GM18511 (cell line): Measurements from ENCODE around the gene CSMD2.

Experiments used
- ATAC-seq: cut with Tn5 transposase; IDR thresholded peaks from one replicate; pipeline ENCODE4 v1.9.1; 2021; ENCODE audit warnings: mild to moderate bottlenecking, moderate library complexity; ENCODE audit not compliant: unreplicated experiment

The CSMD2 gene

DNA sequence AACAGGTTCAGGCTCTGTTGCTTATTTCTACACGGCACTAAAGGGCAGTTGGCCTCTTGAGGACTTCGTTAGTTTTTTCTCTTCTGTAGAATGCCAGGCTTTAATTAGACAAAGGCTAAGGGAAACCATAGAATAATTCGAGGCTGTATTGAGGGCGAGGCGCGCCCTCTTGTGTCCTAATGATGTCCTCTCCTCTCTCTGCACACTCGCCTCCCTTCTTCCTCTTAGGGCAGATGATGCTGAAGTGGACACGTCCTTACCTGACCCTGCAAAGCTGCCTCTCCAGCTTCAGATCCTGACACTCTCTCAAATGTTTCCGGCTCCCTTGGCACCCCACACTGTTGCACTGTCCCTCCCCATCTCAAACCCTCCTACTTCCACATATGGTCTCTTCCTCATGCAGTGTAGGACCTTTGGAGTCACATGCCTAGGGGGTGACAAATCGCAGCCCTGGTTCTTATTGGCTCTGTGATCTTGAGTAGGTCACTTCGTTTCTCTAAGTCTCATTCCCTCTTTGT is 694.5 kb downstream of the CSMD2 start:
- no peak for ATAC-seq

DNA sequence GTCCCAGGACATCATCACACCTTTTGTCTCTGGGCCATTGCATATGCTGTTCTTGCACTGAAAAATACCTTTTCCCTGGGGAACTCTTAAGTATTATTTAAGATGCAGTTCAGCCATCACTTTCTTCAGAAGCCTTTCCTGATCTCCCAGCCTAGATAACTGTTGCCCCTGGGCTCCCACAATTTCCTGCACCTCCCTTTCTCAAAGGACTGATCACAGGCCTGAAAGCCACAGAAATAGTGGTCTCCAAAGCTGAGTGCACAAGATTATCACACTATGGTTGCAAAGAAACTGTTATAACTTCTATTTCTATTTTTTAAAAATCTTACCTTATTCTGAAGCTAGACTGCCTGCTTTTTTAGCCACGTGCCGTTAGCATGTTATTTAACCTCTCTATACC is 695.3 kb downstream of the CSMD2 start:
- ATAC-seq: no peak

DNA sequence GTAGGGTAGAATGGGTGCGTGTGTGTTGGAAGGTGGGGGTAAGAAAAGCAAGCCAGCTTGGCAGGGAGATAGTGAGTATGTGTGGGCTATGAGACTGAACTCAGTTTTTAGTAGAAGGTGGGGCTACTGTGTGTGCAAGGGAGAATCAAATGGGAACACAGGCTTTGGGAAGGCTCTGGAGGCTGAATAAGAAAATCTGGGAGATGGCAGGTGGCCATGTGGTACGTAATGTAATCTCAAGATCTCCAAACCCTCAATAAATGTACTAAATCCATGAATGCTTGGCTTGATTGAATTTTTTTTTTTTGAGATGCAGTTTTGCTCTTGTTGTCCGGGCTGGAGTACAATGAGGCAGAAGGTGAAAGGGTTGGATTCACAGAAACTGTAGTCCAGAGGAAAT is 696.1 kb downstream of the CSMD2 start:
- no peak for ATAC-seq

DNA sequence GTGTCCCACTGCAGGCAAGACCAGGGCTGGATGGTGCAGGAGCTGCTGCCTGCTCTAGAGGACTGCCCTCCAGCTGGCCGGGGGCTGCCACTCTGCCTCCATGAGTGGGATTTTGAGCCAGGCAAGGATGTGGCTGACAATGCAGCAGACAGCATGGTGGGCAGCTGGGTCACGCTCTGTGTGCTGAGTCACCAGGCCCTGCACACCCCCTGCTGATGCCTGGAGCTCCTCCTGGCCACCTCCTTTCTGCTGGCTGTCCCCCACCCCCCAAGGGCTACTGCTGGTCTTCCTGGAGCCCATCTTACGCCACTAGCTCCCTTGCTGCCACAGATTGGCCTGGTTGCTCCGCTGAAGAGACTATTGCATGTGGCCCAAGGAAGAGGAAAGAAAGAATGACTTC is 696.5 kb downstream of the CSMD2 start:
- ATAC-seq: no peak

DNA sequence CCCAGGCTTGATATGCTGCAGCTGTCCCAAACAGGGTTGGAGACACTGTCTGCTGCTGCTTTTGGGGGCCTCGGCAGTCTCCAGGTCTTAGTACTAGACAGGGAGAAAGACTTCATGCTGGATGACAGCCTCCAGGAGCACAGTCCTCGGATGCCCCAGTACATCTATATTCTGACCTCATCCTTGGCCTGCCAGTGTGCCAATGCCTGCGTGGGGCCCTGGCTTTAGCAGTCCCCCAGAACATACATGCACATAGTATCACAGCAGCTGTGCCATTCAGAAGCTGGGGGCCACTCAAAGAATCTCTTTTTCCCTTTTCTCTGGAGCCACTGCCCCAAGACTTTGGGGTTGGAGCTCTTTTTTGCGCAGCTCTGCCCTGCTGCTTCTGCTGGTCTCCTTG is 697.0 kb downstream of the CSMD2 start:
- no peak for ATAC-seq

DNA sequence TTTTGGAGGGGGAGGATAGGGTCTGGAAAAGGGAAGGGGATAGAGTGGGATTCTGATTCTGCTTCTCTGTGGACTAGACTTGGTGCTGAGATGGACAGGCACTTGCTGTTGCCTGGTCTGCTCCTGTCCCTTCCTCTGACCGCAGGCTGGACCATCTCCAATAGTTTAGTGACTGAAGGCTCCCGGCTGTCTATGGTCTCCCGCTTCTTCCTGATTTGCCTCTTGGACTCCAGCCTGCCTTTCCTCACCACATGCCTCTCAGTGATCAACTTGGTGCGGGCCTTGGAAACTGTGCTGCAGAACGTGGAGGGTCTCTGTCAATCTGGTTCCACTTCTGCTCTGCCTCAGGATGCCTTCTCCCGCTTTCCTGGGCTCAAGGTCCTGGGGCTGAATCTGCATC is 698.9 kb downstream of the CSMD2 start:
- ATAC-seq: no peak

DNA sequence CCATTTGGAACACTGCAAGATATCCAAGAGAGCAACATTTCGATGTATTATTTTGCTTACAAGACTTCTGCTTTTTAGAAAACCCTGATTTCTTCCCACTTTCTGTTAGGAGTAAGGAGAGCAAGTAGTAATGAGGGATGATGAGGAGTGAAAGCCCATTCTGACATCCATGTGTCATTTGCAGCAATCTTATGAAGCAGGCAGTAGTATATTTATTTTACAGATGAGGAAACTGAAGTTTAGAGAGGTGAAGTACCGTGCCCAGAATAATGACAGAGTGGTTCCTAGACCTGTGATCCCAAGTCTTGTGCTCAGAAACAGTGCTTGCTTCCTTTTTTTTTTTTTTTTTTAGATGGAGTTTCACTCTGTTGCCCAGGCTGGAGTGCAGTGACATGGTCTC is 699.7 kb downstream of the CSMD2 start:
- no peak for ATAC-seq

DNA sequence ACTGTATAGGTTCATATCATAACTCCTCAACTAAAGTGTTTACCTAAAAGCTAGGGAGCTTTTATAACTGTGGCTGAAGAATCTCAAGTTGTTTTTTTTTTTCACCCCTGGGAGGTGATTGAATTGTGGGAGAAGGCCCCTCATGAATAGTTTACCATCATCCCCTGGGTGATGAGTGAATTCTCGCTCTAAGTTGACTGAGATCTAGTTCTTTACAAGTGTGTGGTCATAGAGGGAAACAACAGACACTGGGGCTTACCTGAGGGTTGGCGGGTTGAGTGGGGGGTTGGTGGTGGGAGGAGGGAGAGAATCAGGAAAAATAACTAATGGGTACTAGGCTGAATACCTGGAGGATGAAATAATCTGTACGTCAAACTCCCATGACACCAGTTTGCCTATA is 700.5 kb downstream of the CSMD2 start:
- no peak for ATAC-seq
